K562 (cell line): ENCODE measurements around the gene WRAP53. TPM values are rescaled to one million over a fixed set of nuclear protein-coding genes. Genes with fewer than 3 reads are reported as not detected.

Experiments
- ARHGAP35 ChIP-seq: fragments of 450-650 bp; IDR thresholded peaks from 2 replicates; pipeline ENCODE4 v1.6.1; 2018; ENCODE audit not compliant: partially characterized antibody
- ARNT ChIP-seq, 2 experiments: fragments of 450-650 bp; IDR thresholded peaks; 2 replicates each; pipeline ENCODE4 v1.6.1; 2016; ENCODE audit warnings: mild to moderate bottlenecking in 1 of 2
- CSDE1 ChIP-seq, 2 experiments: fragments of 450-650 bp; IDR thresholded peaks; 2 replicates each; pipeline ENCODE4 v1.6.1; 2016; ENCODE audit warnings: mild to moderate bottlenecking in 1 of 2
- ELF1 ChIP-seq: fragments of 200-800 bp; sonication (Bioruptor generic); IDR thresholded peaks from 2 replicates; pipeline ENCODE4 v1.6.1; 2016; ENCODE audit warnings: missing genetic modification characterization, missing compliant biosample characterization
- HEY1 ChIP-seq: fragments of 250-450 bp; sonication (Bioruptor Pico); IDR thresholded peaks from 2 replicates; pipeline ENCODE4 v1.5.0; 2020; ENCODE audit warnings: mild to moderate bottlenecking, moderate library complexity, borderline replicate concordance
- HMGN3 ChIP-seq: IDR thresholded peaks from 2 replicates; pipeline ENCODE4 v1.6.1; 2011; ENCODE audit warnings: borderline replicate concordance, low read depth, mild to moderate bottlenecking, mixed read lengths, low read length; ENCODE audit not compliant: insufficient read length; ENCODE audit errors: extremely low read depth
- ILK ChIP-seq: fragments of 450-650 bp; IDR thresholded peaks from 2 replicates; pipeline ENCODE4 v1.6.1; 2016; ENCODE audit warnings: missing genetic modification characterization, low read depth, mild to moderate bottlenecking, missing compliant biosample characterization, moderate library complexity, borderline replicate concordance
- JUND ChIP-seq, 2 experiments: IDR thresholded peaks; 2 replicates in 1 of 2; 3 replicates in 1 of 2; pipeline ENCODE4 v1.6.1; 2011; ENCODE audit warnings: borderline replicate concordance in 2 of 2, low read depth in 2 of 2, low read length in 2 of 2, improper control_type of control experiment in 1 of 2, missing biosample characterization in 1 of 2, missing genetic modification characterization in 1 of 2, missing genetic modification reagents in 1 of 2
- LARP7 ChIP-seq: fragments of 450-650 bp; IDR thresholded peaks from 2 replicates; pipeline ENCODE4 v1.6.1; 2016
- NELFE ChIP-seq: IDR thresholded peaks from 2 replicates; pipeline ENCODE4 v1.6.1; 2011; ENCODE audit warnings: mild to moderate bottlenecking; ENCODE audit not compliant: insufficient read depth, insufficient read length
- POLR2AphosphoS2 ChIP-seq: IDR thresholded peaks from 2 replicates; pipeline ENCODE4 v1.6.1; 2012; ENCODE audit warnings: low read length, improper control_type of control experiment
- SUPT5H ChIP-seq: fragments of 450-650 bp; IDR thresholded peaks from 2 replicates; pipeline ENCODE4 v1.6.1; 2016
- TAF7 ChIP-seq: fragments of 450-650 bp; IDR thresholded peaks from 2 replicates; pipeline ENCODE4 v1.6.1; 2016; ENCODE audit warnings: missing genetic modification characterization, missing compliant biosample characterization
- U2AF1 ChIP-seq: fragments of 200-400 bp; formaldehyde crosslinking; optimal IDR thresholded peaks from 2 replicates; pipeline ENCODE3; 2017; ENCODE audit warnings: mild to moderate bottlenecking, low read depth, low read length, moderate library complexity
- WHSC1 ChIP-seq: IDR thresholded peaks from one replicate; pipeline ENCODE4 v1.6.1; 2012; ENCODE audit warnings: low read length, control low read depth, inconsistent platforms
- XRCC5 ChIP-seq: fragments of 200-400 bp; formaldehyde crosslinking; IDR thresholded peaks from 2 replicates; pipeline ENCODE4 v1.6.1; 2017; ENCODE audit warnings: low read depth, mild to moderate bottlenecking, low read length
- ZKSCAN1 ChIP-seq: fragments of 150-350 bp; IDR thresholded peaks from 2 replicates; pipeline ENCODE4 v1.6.1; 2016; ENCODE audit warnings: low read depth, low read length
- ZNF175 ChIP-seq: fragments of 200-800 bp; sonication (Bioruptor generic); IDR thresholded peaks from 2 replicates; pipeline ENCODE4 v1.6.1; 2016; ENCODE audit warnings: low read depth, mild to moderate bottlenecking, missing genetic modification characterization, missing compliant biosample characterization
- ZNF263 ChIP-seq: sonication (generic); formaldehyde crosslinking; IDR thresholded peaks from 2 replicates; pipeline ENCODE4 v1.8.0; 2022; ENCODE audit warnings: mild to moderate bottlenecking, missing genetic modification reagents, borderline replicate concordance
- polyA plus RNA-seq, 8 experiments: library from polyadenylated mRNA; depleted of rRNA in 4 of 8; stranded (reverse) in 5 of 8; unstranded in 3 of 8; fragments of >200 nt; fragmentation: Nextera tagmentation in 2 of 8; fragmentation: Illumina TruSeq in 1 of 8; extraction: Ambion mirVana in 2 of 8; extraction: Trizol in 1 of 8; gene quantifications; 2 replicates each; pipeline versions ENCODE4 v1.2.1 to v1.2.3, GENCODE V29; 2011 to 2014; ENCODE audit warnings: inconsistent platforms in 1 of 8, missing spikeins in 1 of 8
- total RNA-seq, 7 experiments: library from RNA; depleted of rRNA in 6 of 7; stranded (reverse); fragments of >200 nt in 6 of 7; fragmentation: Illumina TruSeq in 2 of 7; extraction: Trizol in 2 of 7; gene quantifications; 2 replicates each; pipeline versions ENCODE4 v1.2.1 to v1.2.3, GENCODE V29; 2011 to 2021; ENCODE audit warnings: low replicate concordance in 1 of 7
- TF ChIP-seq, protein P1 (sequence below), 3 experiments: fragments of 200-800 bp in 1 of 3; sonication (Bioruptor generic) in 1 of 3; sonication (generic) in 1 of 3; formaldehyde crosslinking in 1 of 3; IDR thresholded peaks; 2 replicates each; pipeline versions ENCODE4 v1.6.1 to v1.8.0; 2016 to 2022; ENCODE audit warnings: mild to moderate bottlenecking in 2 of 3, missing compliant biosample characterization in 2 of 3, missing genetic modification characterization in 2 of 3, missing genetic modification reagents in 1 of 3
- TF ChIP-seq, protein P2 (sequence below): fragments of 250-450 bp; sonication (Bioruptor Pico); IDR thresholded peaks from 2 replicates; pipeline ENCODE4 v1.8.0; 2021; ENCODE audit warnings: borderline replicate concordance, mild to moderate bottlenecking, moderate library complexity; ENCODE audit not compliant: poor library complexity, severe bottlenecking
- TF ChIP-seq, protein P3 (sequence below): fragments of 250-450 bp; sonication (Bioruptor Pico); IDR thresholded peaks from 2 replicates; pipeline ENCODE4 v1.4.0; 2020
- TF ChIP-seq, protein P4 (sequence below): fragments of 450-650 bp; IDR thresholded peaks from 2 replicates; pipeline ENCODE4 v1.6.1; 2016; ENCODE audit warnings: mild to moderate bottlenecking

The WRAP53 gene
- total and polyA plus RNA-seq, 9 of the 15 experiments (the other 6 are each of a cell fraction or from before 2014, with no cell fraction given): 0.72 to 18.2 (median 13.4) TPM

DNA sequence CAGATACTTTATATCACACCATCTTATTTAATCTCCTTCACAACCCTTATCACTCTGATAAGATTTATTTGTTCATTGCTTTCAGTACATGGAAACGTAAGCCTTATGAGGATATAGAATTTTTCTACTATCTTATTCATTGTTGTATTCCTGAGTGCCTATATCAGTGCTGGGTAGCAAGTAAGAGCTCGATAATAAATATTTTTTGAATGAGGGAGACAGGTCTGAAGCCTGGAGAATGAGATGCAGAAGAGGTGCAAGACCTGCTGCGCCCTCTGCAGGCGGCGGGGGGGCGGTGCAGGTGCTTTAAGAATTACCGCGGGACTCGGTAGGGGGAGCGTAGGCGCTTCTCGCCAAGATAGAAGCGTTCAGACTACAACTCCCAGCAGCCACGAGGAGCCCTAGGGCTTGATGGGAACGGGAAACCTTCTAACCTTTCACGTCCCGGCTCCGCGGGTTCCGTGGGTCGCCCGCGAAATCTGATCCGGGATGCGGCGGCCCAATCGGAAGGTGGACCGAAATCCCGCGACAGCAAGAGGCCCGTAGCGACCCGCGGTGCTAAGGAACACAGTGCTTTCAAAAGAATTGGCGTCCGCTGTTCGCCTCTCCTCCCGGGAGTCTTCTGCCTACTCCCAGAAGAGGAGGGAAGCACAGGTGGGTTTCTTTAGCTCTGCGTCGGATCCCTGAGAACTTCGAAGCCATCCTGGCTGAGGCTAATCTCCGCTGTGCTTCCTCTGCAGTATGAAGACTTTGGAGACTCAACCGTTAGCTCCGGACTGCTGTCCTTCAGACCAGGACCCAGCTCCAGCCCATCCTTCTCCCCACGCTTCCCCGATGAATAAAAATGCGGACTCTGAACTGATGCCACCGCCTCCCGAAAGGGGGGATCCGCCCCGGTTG, at the start of gene WRAP53 (continued):
- TF ChIP-seq, protein P1, sequence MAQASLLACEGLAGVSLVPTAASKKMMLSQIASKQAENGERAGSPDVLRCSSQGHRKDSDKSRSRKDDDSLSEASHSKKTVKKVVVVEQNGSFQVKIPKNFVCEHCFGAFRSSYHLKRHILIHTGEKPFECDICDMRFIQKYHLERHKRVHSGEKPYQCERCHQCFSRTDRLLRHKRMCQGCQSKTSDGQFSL (CRISPR knock-in tag; IDR thresholded peaks at IDR 0.05): no peak
- TF ChIP-seq, protein P1 (tag; IDR thresholded peaks at IDR 0.05): no peak
- no peak for TF ChIP-seq LARP7
- TF ChIP-seq HMGN3: no peak
- TF ChIP-seq ZKSCAN1: no peak
- TF ChIP-seq SUPT5H: peak; percentile 57
- no peak for TF ChIP-seq ARHGAP35
- no peak for TF ChIP-seq ZNF263 (CRISPR knock-in tag)
- TF ChIP-seq JUND (IDR thresholded peaks at IDR 0.05; ENCODE audit: borderline replicate concordance, low read depth, low read length): 0 out of 2 replicates have a peak, but pooled peaks have one; percentile 15
- no peak for TF ChIP-seq JUND (tag; IDR thresholded peaks at IDR 0.05; ENCODE audit: borderline replicate concordance, low read depth, low read length)
- TF ChIP-seq, protein P2, sequence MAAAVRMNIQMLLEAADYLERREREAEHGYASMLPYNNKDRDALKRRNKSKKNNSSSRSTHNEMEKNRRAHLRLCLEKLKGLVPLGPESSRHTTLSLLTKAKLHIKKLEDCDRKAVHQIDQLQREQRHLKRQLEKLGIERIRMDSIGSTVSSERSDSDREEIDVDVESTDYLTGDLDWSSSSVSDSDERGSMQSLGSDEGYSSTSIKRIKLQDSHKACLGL (CRISPR knock-in tag): no peak
- no peak for TF ChIP-seq WHSC1
- no peak for TF ChIP-seq ILK (tag)
- TF ChIP-seq XRCC5: peak; percentile 84
- no peak for TF ChIP-seq ARNT (IDR thresholded peaks at IDR 0.05)
- no peak for TF ChIP-seq NELFE
- no peak for TF ChIP-seq ELF1
- TF ChIP-seq HEY1 (CRISPR knock-in tag): no peak
- TF ChIP-seq, protein P3, sequence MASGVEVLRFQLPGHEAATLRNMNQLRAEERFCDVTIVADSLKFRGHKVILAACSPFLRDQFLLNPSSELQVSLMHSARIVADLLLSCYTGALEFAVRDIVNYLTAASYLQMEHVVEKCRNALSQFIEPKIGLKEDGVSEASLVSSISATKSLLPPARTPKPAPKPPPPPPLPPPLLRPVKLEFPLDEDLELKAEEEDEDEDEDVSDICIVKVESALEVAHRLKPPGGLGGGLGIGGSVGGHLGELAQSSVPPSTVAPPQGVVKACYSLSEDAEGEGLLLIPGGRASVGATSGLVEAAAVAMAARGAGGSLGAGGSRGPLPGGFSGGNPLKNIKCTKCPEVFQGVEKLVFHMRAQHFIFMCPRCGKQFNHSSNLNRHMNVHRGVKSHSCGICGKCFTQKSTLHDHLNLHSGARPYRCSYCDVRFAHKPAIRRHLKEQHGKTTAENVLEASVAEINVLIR: no peak
- TF ChIP-seq TAF7 (tag): no peak
- TF ChIP-seq ZNF175 (CRISPR knock-in tag): no peak
- TF ChIP-seq, protein P4, sequence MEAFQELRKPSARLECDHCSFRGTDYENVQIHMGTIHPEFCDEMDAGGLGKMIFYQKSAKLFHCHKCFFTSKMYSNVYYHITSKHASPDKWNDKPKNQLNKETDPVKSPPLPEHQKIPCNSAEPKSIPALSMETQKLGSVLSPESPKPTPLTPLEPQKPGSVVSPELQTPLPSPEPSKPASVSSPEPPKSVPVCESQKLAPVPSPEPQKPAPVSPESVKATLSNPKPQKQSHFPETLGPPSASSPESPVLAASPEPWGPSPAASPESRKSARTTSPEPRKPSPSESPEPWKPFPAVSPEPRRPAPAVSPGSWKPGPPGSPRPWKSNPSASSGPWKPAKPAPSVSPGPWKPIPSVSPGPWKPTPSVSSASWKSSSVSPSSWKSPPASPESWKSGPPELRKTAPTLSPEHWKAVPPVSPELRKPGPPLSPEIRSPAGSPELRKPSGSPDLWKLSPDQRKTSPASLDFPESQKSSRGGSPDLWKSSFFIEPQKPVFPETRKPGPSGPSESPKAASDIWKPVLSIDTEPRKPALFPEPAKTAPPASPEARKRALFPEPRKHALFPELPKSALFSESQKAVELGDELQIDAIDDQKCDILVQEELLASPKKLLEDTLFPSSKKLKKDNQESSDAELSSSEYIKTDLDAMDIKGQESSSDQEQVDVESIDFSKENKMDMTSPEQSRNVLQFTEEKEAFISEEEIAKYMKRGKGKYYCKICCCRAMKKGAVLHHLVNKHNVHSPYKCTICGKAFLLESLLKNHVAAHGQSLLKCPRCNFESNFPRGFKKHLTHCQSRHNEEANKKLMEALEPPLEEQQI: no peak
- TF ChIP-seq CSDE1 (IDR thresholded peaks at IDR 0.05): no peak
- TF ChIP-seq POLR2AphosphoS2: no peak
- no peak for TF ChIP-seq U2AF1
